ENCODE results near the gene TBC1D8.
A peak's percentile ranks its signal among the peaks of the same experiment; 100 is the strongest.

TBC1D8 gene

DNA sequence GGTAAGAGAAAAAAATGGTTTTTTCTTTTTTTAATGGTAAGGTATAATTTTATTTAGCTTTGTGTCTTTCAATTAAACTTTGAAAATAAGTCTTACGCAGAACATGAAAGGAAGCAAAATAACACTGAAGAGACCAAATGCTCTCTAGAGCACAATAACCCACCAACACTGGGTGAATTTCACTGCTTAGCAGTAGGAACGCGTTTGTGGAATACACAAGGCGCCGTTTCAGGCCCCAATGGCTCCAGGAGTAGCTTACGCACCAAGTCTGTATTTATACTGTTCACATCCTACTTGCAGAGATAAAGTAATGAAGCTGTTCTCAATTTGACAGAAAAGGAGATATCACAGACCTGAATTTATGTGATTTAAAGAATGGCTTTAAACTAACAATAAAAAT lies 125.6 kb downstream of the TBC1D8 start:
- no peak for DNase-seq

DNA sequence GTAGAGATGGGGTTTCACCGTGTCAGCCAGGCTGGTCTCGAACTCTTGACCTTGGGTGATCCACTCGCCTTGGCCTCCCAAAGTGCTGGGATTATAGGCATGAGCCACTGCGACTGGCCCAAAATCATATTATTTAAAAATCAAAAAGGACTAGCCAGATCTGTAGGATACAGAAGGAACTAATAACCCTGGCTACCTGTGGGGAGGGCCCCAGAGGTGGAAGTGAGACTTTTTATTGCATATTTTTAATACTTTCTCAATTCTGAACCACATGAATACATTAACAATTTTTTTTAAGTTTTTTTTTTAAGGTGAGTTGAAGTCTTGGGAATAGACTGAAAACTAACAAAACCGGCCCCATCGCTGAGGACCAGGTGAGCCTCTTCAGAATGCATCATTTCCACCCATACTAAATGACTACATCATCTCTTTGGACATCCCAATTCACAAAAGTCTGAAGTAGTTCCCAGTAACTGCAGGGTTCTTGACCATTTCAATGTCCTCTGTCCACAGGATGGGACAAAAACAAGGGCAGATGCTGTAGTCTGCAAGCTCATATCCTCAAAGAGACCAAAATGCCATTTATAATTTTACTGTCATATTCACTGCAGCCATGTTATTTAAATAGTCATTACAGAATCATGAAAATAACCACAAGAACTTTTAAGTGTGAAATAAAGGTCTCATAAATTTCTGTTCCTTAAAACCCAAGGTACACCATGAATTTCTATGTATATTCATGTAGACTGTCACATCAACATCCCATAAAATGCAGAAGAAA lies 127.7 kb downstream of the TBC1D8 start:
- DNase-seq = no peak

DNA sequence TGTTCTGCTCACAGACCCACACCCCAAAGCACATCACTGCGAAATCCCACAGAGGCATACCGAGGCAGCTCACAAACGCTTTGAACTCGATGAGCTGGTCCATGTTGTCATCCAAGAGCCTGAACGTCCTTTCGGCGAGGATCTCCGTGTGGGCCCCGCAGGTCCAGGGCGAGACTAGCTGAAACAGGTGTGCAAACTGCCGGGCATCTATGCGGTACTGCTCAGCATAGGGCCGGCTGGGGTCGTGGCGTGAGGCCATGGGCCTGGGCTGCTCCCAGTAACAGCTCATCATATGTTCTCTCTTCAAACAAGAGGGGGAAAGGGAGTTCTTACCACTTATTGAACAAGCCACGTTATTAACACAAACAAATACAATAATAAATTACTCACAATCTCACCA lies 129.0 kb downstream of the TBC1D8 start:
- DNase-seq = no peak

DNA sequence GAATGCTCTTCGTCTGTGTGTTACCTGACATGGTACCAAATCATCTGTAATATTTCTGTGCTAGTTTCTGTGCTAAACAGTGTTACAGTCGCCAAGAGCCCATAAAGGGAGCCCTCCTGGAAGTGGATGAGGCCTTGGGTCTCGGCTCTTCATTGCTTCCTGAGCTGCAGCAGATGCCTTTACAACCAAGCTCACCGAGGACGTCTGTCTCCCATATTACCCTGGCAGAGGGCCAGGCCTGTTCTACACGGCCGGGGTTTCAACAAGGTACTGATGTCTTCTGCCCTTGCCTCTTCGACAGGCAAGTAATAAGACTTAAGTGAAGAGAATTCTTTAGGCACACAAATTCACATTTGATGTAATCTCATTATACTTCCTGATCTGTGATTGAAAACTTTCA lies 132.2 kb downstream of the TBC1D8 start:
- no peak for DNase-seq

DNA sequence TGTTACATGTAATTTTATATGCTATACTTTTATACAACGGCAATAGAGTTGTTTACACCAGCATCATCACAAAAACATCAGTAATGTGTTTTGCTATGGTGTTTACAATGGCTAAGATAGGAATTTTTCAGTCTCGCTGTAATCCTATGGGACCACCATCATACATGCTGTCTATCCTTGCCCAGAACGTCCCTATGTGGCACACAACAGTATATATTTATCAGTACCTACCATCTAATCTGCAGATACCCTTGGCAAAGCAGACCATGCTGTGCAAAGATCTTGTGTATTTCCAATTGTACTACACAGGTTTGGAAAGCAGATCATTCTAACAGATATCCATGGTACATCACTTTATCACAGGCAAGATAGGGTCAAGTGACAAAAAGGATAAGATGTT lies 133.8 kb downstream of the TBC1D8 start:
- no peak for DNase-seq

DNA sequence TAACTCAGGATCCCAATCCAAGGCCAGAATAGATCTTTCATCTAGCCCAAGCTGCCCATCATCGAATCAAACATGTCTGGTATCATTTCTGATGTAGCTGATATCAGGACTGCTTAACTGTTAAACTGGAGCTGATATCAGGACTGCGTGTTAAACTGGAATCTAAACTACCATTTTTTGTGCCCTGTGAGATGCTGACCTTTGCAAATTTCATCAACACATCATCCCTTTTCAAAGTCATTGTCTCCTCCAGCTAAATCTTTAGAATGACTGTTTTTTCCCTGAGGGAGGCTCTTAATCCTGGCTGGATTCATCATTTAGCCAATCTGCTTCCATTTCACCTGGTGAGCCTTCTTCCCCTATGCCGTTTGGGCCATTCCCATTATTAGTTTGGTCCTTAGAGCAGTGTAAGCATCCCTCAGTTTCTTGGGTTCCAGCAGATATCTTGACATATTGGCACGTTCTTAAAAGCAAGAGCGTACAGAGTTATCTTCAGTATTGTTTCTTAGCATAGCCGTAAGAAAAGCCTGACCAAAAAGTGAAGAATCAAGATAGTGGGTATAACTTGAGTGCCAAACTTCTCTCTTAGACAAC lies 136.8 kb downstream of the TBC1D8 start:
- DNase-seq = no peak

DNA sequence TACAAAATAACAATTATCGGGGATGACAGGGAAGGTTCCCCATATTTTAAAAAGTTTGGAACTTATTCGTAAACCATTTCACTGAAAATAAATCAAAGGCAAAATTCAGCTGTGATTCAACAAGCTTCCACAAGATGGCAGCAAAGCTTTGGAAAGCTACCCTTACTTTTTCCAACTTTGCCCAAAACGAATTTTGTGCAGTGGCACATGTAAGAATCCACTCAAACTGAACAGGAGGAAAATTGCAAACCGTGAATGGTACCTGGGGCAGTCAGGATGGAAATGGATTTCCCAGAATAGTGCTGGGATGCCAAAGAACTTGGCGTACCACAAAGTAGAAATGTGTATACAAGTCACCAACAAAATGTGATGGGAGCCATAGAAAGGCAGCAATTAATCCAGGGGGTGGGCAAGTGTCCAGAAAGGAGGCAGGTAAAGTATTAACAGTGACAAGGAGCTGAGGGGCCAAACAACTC lies 138.4 kb downstream of the TBC1D8 start:
- peak in 1 of 2 donors; percentile 62 for DNase-seq

DNA sequence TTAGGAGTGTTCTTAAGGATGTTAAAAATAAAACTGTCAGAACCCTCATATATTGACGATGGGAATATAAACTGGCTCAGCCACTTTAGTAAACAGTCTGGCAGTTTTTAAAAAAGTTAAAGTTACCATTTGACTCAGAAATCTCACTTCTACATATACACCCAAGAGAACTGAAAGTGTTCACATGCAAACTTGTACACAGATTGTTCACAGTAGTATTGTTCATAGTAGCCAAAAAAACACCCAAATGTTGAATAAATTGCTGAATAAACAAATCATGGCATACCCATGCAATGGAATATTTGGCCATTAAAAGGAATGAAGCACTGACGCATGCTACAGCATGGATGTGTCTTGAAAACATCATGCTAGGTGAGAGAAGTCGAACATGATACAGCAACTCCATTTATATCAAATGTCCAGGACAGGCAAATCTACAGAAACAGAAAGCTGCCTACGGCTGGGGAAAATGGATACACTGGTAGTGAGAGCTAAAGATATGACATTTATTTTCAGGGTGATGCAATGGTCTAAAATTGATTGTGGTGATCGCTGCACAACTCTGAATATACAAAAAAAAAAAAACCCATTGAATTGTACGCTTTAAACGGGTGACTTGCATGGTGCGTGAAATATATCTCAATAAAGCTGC lies 139.0 kb downstream of the TBC1D8 start:
- DNase-seq = no peak

DNA sequence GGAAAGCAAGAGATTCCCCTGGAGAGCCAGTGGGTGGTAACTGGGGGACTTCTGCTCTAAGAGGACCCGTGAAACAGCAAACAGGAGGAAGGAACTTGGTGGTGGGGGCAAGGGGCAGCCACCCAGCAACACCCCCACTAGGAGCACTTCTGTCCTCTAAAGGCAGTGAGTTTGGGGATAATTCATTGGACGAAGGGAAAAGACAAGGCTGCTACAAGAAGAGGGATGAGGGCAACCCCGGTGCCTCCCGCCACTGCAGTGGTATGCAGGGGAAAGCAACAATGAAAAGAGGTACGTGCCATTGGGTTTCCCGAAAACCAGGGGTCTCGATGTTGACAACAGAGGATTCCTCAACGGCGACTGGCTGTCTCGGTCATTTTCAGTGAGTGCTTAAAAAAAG lies 140.0 kb downstream of the TBC1D8 start:
- no peak for DNase-seq

DNA sequence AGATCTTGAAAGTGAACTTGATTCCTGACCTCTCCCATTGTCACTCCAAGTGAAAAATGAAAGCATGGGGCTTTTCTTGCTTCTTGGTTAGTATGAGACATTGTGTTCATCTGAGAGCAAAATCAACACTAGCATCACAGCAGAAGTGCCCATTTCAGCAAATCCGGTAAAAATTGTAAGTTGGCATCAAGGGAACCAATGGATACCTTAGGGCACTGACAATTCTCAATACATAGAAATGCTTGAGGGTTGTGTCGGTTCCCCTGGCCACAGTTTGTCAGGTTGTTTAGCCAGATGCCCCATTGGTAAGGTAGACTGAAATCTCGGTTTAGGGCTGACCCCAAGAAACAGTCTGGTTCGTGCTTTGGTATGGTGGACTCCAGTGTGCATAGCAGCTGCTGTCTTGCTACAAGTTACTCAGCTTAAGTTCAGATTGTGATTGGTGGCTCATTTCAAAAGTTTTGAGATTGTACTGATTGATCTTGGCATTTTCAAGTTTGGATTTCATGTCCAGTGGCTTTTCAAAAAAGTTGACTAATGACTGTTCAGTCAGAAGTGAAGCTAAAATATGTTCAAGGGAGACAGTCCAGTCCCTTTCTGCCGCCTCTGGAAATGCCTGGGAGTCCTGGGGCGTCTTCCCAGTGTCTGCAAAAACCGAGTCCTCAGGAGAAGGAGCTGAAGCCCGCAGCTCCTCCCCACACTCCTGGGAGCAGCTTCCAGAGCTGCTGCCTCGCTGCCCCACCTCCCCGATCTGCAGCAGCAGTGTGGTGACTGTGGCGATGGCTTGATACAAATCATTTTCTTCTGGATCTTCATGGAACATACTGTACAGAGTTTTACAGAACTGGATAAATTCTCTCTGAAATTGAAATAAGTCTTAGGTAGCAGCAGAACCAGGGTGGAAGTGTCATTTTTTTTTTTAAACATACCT lies 143.5 kb downstream of the TBC1D8 start:
- no peak for DNase-seq

DNA sequence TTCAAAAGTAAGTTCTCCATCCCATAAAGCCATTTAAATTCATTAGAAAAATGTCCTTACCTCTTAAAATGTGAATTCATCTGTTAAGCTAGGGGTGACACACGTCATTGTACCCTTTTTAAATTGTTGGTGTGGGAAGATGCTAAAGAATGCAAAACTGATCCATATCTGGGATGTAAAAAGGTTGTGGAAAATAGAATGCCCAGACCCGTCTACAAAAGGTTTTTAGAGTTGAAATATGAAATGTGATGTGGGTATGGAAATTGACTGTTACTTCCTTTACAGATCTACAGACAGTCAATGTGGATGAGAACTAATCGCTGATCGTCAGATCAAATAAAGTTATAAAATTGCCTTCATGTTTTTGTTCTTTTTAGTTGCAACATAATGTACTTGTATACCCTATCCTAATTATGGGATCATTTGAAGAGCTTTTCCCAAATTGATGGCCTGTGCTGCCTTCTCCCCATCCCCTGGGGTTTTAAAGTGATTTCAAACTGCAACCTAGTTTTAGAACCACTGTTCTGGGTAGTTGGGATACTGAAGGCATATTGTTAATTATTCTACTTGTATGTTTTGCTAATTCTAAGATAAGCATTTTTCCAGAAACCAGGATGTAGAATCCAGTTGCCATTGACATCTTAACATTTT lies 145.0 kb downstream of the TBC1D8 start:
- DNase-seq = no peak

DNA sequence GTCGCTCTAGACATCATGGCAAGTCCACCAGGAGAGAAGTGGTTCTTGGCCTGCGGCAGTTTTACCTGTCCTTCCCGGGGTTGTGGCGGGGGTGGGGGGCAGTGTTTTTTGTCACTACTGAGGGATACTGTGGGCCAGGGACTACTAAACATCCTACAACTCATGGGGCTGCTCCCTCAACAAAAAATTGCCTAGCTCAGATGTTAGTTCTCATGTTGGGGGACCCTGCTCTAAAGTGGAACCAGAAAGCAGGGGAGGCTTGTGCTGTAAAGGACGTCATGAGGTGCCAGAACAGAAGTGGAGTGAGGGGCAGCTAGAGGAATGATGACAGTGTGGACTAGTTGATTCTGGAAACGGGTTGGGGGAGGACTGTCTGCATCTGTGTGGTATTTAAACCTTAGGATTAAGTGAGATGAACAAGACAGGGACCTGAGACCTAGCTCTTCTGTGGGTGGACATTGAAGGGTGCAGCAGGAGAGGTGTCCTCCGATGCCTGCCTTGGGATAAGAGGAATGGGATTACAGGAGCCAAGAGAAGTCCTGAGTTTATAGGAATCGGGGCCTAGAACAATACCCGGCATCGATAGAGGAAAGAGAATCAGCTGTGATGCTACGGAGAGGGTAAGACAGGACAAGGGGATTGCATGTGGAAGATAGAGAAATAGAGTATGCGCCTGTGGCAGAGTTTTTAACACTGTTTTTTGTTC lies 146.4 kb downstream of the TBC1D8 start:
- no peak for DNase-seq

DNA sequence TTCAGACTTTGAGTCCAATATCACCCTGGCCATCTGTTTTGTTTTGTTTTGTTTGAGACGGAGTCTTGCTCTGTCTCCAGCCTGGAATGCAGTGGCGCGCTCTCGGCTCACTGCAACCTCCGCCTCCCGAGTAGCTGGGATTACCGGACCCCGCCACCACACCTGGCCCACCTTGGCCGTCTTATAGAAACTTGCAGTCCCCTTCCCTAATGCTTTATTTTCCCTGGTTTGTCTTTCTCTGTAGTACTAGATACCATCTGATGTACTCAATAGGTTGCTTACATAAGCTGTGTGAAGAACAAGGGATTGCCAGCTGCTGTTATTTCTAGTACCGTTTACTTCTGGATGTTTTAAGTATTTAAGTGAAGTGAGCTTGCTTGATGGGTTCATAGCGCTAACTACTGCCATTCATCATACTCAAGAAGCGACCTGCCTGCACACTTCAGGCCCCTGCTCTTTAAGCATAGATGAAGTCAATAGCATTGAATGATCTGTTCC lies 147.9 kb downstream of the TBC1D8 start:
- DNase-seq = no peak

DNA sequence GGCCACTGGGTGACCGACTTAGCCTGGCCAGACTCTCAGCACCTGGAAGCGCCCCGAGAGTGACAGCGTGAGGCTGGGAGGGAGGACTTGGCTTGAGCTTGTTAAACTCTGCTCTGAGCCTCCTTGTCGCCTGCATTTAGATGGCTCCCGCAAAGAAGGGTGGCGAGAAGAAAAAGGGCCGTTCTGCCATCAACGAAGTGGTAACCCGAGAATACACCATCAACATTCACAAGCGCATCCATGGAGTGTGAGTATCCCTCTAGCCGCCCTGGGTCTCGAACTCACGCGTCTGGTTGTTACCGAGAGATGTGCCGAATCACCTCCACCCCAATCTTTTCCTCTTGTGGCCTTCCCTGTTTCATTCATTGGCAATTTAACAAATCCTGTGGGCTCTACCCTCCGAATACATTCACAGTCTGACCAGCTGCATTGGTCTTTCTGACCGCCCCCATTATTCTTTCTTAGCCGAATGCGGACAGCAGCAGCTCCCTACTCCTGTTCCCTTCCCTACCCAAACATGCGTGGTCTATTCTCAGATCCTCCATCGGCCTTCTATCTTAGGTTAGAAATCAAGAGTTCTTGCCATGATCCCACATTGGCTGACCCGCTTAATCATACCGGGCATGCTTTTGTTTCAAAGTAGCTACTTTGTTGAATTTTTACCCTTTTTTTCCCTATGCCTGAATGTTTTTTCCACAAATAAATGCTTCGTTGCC lies 148.5 kb downstream of the TBC1D8 start:
- DNase-seq = no peak

DNA sequence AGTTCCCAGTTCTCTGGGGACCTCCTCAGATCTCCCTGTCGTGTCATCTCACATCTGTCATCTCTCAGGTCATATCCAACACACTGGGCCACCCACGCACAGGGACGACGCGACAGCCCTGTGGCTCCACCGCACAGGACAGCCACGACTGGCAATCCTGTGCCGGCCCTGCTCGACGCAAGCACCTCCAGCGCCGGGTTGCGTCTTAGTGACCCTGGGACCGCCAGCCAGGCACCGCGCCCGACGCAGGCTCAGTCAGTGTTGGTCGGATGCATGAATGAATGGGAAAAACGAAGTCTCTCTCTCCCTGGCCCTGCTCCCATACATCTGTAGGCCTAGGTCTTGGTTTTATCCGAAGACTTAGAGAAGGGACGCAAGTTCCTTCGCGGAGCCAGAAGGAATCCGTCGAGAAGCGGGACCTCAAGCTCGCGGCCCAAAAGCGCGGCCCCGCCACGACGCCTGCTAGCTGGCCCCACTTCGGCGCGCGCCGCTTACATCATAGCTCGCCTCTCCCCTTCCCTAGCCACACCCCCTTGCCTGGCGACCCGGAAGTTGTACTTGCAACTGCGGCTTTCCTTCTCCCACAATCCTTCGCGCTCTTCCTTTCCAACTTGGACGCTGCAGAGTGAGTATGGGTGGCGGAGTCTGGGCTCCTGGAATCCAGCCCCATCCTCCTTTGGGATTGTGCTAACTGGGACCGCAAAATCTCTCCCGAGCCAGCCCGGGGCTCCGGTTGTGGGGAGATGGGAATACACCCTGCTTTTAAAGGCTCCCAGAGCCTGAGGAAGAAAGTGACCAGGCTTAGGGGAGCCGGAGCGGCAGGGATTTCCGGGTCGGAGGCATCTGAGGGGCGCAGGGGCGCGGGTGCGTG lies 149.3 kb downstream of the TBC1D8 start, which contains the start of gene RPL31:
RPL31 (plus strand) TSS at position 599 of the 871 bp plus-strand sequence. CDS start 413 bp downstream, outside the sequence.
- DNase-seq = peak; percentile 96 to 97

DNA sequence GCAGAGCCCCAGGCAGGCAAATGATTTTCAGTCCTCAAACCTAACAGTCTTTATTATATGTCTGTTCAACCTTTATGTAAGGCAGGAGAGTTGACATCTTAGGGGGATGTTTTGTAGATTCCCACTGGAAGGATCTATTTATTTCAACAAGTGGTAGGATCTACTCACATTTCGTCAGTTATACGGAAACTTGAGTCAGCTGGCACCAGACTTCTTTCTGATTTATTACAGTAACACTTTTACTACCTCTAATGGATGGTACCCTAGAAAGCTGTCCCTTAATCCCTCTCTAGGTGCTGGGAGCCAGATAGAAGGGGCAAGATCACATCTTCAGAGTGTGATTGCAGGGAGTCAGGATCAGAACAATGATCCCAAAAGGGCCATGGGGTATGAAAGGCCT lies 151.2 kb downstream of the TBC1D8 start:
- DNase-seq = no peak

DNA sequence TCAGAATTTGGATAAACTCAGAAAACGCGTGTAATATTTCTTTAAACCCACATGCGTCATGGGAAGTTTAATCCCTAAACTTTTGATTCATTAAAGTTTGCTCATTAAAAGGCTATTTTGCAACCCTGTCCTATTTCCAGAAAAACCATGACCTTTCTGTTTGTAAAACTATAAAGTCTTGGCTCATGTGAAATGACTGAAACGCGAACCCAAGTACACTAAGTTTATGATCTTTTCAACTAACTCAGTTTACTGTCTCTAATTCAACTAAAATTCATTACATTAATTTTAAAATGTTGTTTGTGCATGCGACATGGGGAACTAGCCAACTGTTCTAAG lies 153.0 kb downstream of the TBC1D8 start:
- DNase-seq = no peak

DNA sequence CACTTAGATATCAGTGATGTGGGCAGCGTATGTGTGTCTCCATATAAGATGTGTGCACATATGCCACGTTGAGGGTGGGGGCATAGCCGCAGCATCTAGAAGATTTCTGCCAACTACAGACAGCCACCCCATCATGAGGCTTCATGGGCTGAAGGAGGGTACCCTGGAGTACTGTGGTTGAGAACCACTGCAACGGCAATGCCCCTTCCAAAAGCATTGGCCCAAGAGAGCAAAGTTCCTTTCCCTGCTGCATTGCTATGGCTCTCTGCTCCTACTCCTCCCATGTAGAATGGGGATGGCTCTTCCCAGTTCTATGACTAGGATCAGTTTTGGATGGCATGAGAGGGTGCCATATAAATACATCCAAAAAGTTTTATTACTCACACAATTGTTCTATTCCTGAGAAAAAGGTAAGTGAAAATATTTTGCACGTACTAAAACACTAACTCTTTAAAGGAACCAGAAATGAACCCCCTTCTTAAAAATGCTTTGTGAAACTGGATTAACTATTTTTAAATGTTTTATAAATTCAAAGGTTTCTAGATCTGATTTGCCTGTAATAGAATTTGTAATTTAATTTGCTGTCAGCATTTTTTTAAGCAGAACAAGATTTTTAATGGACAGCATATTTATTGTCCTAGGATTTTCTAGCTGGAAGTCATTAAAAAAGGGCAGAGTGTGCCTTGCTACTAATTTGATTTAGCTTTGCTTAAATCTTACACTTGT lies 153.5 kb downstream of the TBC1D8 start:
- no peak for DNase-seq
